Urinary bladder (tissue), 4 donors: ENCODE measurements around the gene MAN1A1. TPM values are rescaled to one million over a fixed set of nuclear protein-coding genes. Genes with fewer than 3 reads are reported as not detected.
"Not testable (repeated sequence)": the region's sequence is repeated elsewhere in the genome, so short reads cannot be mapped to it uniquely, and the experiment has no call there.

ENCODE experiments used
- DNase-seq: peaks from one replicate; pipeline ENCODE4 v3.0.0-alpha.2; 2015; ENCODE audit errors: extremely low spot score
- H3K27ac ChIP-seq: one replicate; pipeline ENCODE4 v1.5.1; 2013; ENCODE audit warnings: low read depth, mild to moderate bottlenecking, moderate library complexity
- H3K36me3 ChIP-seq: one replicate; pipeline ENCODE4 v1.6.1; 2013; ENCODE audit warnings: mild to moderate bottlenecking, moderate library complexity; ENCODE audit not compliant: insufficient read depth
- H3K4me1 ChIP-seq: one replicate; pipeline ENCODE4 v1.6.1; 2013; ENCODE audit warnings: mild to moderate bottlenecking, moderate library complexity; ENCODE audit not compliant: insufficient read depth
- H3K4me3 ChIP-seq: one replicate; pipeline ENCODE4 v1.5.1; 2013; ENCODE audit warnings: low read depth, low read length
- WGBS: extraction: QIAGEN DNeasy Blood & Tissue Kit; methylation state at CpG from one replicate; pipeline ENCODE4 v1.1.7; 2013; 5-methylcytosine and 5-hydroxymethylcytosine counted together
- polyA plus RNA-seq: library from polyadenylated mRNA; stranded (reverse); fragments of 200-250 nt; gene quantifications from one replicate; pipeline ENCODE4 v1.2.3, GENCODE V29; 2013
- total RNA-seq: library from RNA; depleted of rRNA; stranded (reverse); fragments of >200 nt; gene quantifications from one replicate; pipeline ENCODE4 v1.2.3, GENCODE V29; 2014
- donor health status: healthy with polysubstance abuse.
- donor health status: healthy.

MAN1A1 gene
- total and polyA plus RNA-seq, 2 donors: 98.6 to 245 TPM

GRCh38 chr6:119171088-119171841, 178.3 kb downstream of the MAN1A1 start:
- H3K4me1 ChIP-seq: no peaks in the 10 kb centered on the region
- WGBS: 66% methylated on average over 3 of the region's 3 CpGs
- no peak overlapping the region for H3K27ac ChIP-seq

DNA sequence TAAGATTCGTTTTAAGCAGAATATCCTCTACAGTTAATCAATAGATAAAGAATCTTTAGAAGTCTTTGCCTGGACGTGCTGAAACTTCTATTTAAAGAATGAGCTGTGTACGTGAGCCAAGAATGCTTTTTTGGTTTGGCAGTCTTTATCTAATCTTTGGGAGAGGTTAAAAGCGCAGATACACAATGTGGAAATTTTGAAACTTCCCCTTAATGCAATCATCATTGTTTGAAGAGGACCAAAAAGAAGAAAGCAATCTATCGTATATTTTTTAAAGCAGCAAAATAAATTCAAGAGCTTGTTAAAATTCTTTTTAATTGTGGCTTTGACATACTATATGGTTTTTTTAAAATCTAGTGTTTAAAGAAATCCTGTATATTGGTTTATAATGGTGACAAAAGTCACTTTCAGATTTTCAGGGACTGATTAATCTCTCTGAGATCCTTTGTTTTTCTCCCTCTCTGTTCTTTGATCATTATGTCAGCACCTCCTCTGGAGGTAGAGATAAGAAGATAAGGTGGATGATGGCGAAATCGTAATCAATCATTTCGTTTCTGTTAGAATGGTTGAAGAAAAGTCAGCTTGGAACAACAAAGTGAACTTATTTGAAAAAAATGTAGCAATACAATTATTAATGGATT, 179.0 kb downstream of the MAN1A1 start:
- H3K4me3 ChIP-seq: no peak overlapping the region
- 37% methylated on average over 8 of the region's 8 CpGs for WGBS
- no peak overlapping the region for H3K27ac ChIP-seq
- peak; percentile 33 for DNase-seq
- H3K36me3 ChIP-seq: no peaks in the 10 kb centered on the region
- H3K4me1 ChIP-seq: no peaks in the 10 kb centered on the region

More at GRCh38 chr6:119171088-119171841, 178.3 kb downstream of the MAN1A1 start:
- no peak overlapping the region for H3K4me3 ChIP-seq
- DNase-seq: no peak
- no peaks in the 10 kb centered on the region for H3K36me3 ChIP-seq

- WGBS: 51% methylated on average over 1 of the region's 1 CpG
- H3K27ac ChIP-seq: no peak overlapping the region
- DNase-seq: no peak
Observed at GRCh38 chr6:119170103-119170446, 179.5 kb downstream of the MAN1A1 start.

GRCh38 chr6:119169355-119169754, 180.2 kb downstream of the MAN1A1 start:
- 97% methylated on average over 2 of the region's 2 CpGs for WGBS
- H3K4me3 ChIP-seq, H3K36me3 ChIP-seq, H3K27ac ChIP-seq, H3K4me1 ChIP-seq, DNase-seq: not testable (repeated sequence)

More at GRCh38 chr6:119170103-119170446, 179.5 kb downstream of the MAN1A1 start:
- Histone ChIP-seq H3K36me3 (no peaks in the 10 kb centered on the region), H3K4me3 (no peak overlapping the region), H3K4me1 (no peaks in the 10 kb centered on the region)

- 97% methylated on average over 3 of the region's 3 CpGs for WGBS
- H3K36me3 ChIP-seq: no peaks in the 10 kb centered on the region
- DNase-seq: no peak
Observed at GRCh38 chr6:119166024-119166784, 183.4 kb downstream of the MAN1A1 start.

DNA sequence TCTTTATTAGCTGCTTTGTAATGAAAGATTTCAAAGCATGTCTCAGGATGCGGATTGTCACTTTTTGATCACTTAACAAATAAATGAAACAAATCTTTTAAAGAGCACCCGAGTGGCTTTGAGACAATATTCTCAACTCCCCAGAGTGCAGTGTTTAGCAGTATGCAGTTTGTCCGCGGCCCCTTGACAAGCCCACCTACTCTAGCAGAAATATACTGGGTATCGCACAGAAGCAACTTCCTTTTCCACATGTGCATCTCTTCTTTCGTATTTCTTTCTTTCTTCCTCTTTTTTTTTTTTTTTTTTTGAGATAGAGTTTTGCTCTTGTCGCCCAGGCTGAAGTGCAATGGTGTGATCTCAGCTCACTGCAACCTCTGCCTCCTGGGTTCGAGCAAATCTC, 186.6 kb downstream of the MAN1A1 start:
- Histone ChIP-seq H3K36me3 (no peaks in the 10 kb centered on the region), H3K4me1 (no peaks in the 10 kb centered on the region), H3K4me3 (no peak overlapping the region), H3K27ac (no peak overlapping the region)
- 85% methylated on average over 8 of the region's 8 CpGs for WGBS
- no peak for DNase-seq

More at GRCh38 chr6:119166024-119166784, 183.4 kb downstream of the MAN1A1 start:
- Histone ChIP-seq H3K27ac (no peak overlapping the region), H3K4me3 (no peak overlapping the region), H3K4me1 (no peaks in the 10 kb centered on the region)

GRCh38 chr6:119162134-119162775, 187.3 kb downstream of the MAN1A1 start:
- Histone ChIP-seq H3K27ac (no peak overlapping the region), H3K4me3 (no peak overlapping the region), H3K36me3 (no peaks in the 10 kb centered on the region), H3K4me1 (no peaks in the 10 kb centered on the region)
- 89% methylated on average over 2 of the region's 2 CpGs for WGBS
- no peak for DNase-seq

- H3K36me3 ChIP-seq: no peaks in the 10 kb centered on the region
- no peaks in the 10 kb centered on the region for H3K4me1 ChIP-seq
- H3K27ac ChIP-seq: no peak overlapping the region
- 65% methylated on average over 4 of the region's 4 CpGs for WGBS
- DNase-seq: no peak
- H3K4me3 ChIP-seq: no peak overlapping the region
Observed at GRCh38 chr6:119161438-119161837, 188.1 kb downstream of the MAN1A1 start.

GRCh38 chr6:119160911-119161310, 188.7 kb downstream of the MAN1A1 start:
- Histone ChIP-seq H3K27ac (no peak overlapping the region), H3K36me3 (no peaks in the 10 kb centered on the region), H3K4me3 (no peak overlapping the region), H3K4me1 (no peaks in the 10 kb centered on the region)
- WGBS: 93% methylated on average over 2 of the region's 2 CpGs
- no peak for DNase-seq

- H3K36me3 ChIP-seq: no peaks in the 10 kb centered on the region
- no peaks in the 10 kb centered on the region for H3K4me1 ChIP-seq
- no peak overlapping the region for H3K27ac ChIP-seq
- DNase-seq: no peak
- 83% methylated on average over 9 of the region's 9 CpGs for WGBS
- no peak overlapping the region for H3K4me3 ChIP-seq
Observed at GRCh38 chr6:119158057-119158848, 191.3 kb downstream of the MAN1A1 start.

DNA sequence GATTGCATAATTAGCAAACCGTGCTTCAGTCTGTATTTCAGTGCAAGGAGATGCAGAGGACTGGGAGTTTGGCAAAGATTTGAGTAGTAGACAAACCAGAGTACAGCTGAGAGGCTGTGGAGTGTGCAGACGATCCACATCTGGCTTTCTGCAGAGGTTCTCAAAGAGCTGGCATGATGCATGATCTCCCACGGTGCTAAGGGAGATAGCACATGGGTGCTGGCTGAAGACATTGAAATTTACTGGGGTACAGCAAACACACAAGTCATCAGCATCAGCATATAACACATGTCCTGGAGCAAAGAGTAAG, 192.1 kb downstream of the MAN1A1 start:
- 26% methylated on average over 3 of the region's 3 CpGs for WGBS
- H3K36me3 ChIP-seq: no peaks in the 10 kb centered on the region
- DNase-seq: no peak

DNA sequence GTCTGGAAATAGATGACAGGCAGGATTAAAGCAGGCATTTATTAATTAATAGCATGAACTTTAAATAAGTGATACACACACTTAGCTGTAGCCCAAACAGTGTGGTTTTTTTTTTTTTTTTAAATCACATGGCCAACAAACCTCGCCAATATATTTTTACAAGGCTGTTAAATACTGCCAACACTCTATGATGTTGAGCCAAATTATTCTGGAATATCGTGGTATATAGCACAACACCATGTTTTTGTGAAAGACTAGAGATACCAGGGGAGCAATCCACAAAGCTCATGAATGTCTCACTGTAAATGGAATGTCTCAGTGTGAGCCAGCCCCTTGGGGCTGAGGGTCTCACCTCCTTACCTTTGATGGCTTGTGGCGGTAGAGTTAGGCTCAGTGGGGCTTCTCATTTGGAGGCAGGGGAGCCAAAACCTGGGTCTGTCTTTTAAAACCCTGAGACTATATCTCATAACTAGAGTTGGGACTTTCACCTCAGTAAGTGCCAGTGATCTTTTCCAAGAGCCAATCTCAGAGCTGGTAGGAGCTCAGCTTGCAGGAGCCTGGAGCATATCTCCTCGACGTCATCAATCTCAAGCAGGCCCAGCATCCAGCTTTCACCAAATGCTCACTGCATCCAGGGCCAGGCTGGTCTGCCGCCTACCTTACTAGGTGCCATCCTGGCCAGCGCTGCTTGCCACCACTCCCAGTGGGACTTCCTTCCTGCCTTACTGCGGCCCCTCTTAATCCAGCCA, 192.6 kb downstream of the MAN1A1 start:
- no peaks in the 10 kb centered on the region for H3K4me1 ChIP-seq
- DNase-seq: no peak
- 36% methylated on average over 8 of the region's 8 CpGs for WGBS

More for the DNA sequence above, 192.1 kb downstream of the MAN1A1 start:
- Histone ChIP-seq H3K27ac (no peak overlapping the region), H3K4me3 (no peak overlapping the region), H3K4me1 (no peaks in the 10 kb centered on the region)

More for the DNA sequence above, 192.6 kb downstream of the MAN1A1 start:
- Histone ChIP-seq H3K4me3 (no peak overlapping the region), H3K27ac (no peak overlapping the region), H3K36me3 (no peaks in the 10 kb centered on the region)
